Neural progenitor cell (in vitro differentiated cells): ENCODE measurements around the gene CASTOR1. TPM values are rescaled to one million over a fixed set of nuclear protein-coding genes. Genes with fewer than 3 reads are reported as not detected.

Experiments
- DNase-seq: peaks from one replicate; pipeline ENCODE4 v3.0.0-alpha.2; 2016; ENCODE audit warnings: low spot score
- H2AFZ ChIP-seq: fragments of 200-600 bp; sonication (generic); replicated peaks from 2 replicates; pipeline ENCODE4 v1.6.1; 2016; ENCODE audit warnings: antibody characterized with exemption
- H3F3A ChIP-seq: fragments of 200-600 bp; sonication (generic); 2 replicates; pipeline ENCODE4 v1.6.1; 2016; ENCODE audit warnings: antibody characterized with exemption, low read depth
- H3K27ac ChIP-seq: fragments of 200-600 bp; sonication (generic); 2 replicates; pipeline ENCODE4 v1.5.1; 2016; ENCODE audit warnings: mild to moderate bottlenecking
- H3K27me3 ChIP-seq: fragments of 200-600 bp; sonication (generic); 2 replicates; pipeline ENCODE4 v1.6.1; 2016; ENCODE audit warnings: mild to moderate bottlenecking, moderate library complexity
- H3K36me3 ChIP-seq: fragments of 200-600 bp; sonication (generic); 2 replicates; pipeline ENCODE4 v1.5.1; 2016
- H3K4me1 ChIP-seq: fragments of 200-600 bp; sonication (generic); 2 replicates; pipeline ENCODE4 v1.6.1; 2016; ENCODE audit warnings: mixed run types
- H3K4me2 ChIP-seq: fragments of 200-600 bp; sonication (generic); 2 replicates; pipeline ENCODE4 v1.6.1; 2016
- H3K4me3 ChIP-seq: fragments of 200-600 bp; sonication (generic); 2 replicates; pipeline ENCODE4 v1.5.1; 2016
- H3K79me2 ChIP-seq: fragments of 200-600 bp; sonication (generic); 2 replicates; pipeline ENCODE4 v1.6.1; 2016; ENCODE audit warnings: low read depth
- H3K9ac ChIP-seq: fragments of 200-600 bp; sonication (generic); 2 replicates; pipeline ENCODE4 v1.6.1; 2016
- H3K9me3 ChIP-seq: fragments of 200-600 bp; sonication (generic); 2 replicates; pipeline ENCODE4 v1.5.1; 2016; ENCODE audit warnings: low read depth
- H4K20me1 ChIP-seq: fragments of 200-600 bp; sonication (generic); 2 replicates; pipeline ENCODE4 v1.6.1; 2016; ENCODE audit warnings: low read depth
- H3K27ac Mint-ChIP-seq: 3 replicates; pipeline ENCODE4 v1.8.0; 2021; ENCODE audit warnings: mixed read lengths
- H3K27me3 Mint-ChIP-seq: 2 replicates; pipeline ENCODE4 v1.8.0; 2022; ENCODE audit warnings: low read depth, mild to moderate bottlenecking, inconsistent platforms, moderate library complexity, mixed read lengths; ENCODE audit not compliant: insufficient read depth
- H3K36me3 Mint-ChIP-seq: 3 replicates; pipeline ENCODE4 v1.8.0; 2021; ENCODE audit warnings: mixed read lengths
- H3K4me1 Mint-ChIP-seq: 3 replicates; pipeline ENCODE4 v1.8.0; 2021; ENCODE audit warnings: mixed read lengths
- H3K4me3 Mint-ChIP-seq: 3 replicates; pipeline ENCODE4 v1.8.0; 2021; ENCODE audit warnings: mild to moderate bottlenecking, moderate library complexity, mixed read lengths
- H3K9me3 Mint-ChIP-seq: 3 replicates; pipeline ENCODE4 v1.8.0; 2020; ENCODE audit warnings: mixed read lengths
- EZH2 ChIP-seq: fragments of 200-600 bp; sonication (generic); IDR thresholded peaks from 2 replicates; pipeline ENCODE4 v1.6.1; 2017; ENCODE audit warnings: antibody characterized with exemption, mild to moderate bottlenecking, moderate library complexity
- EZH2phosphoT487 ChIP-seq: fragments of 200-600 bp; sonication (generic); IDR thresholded peaks from 2 replicates; pipeline ENCODE4 v1.6.1; 2017; ENCODE audit warnings: antibody characterized with exemption
- total RNA-seq: library from RNA; depleted of rRNA; stranded (reverse); fragments of >200 nt; gene quantifications from 2 replicates; pipeline ENCODE4 v1.2.3, GENCODE V29; 2015; ENCODE audit warnings: low replicate concordance
- TF ChIP-seq, protein P1 (sequence below): fragments of 200-600 bp; sonication (generic); IDR thresholded peaks from 2 replicates; pipeline ENCODE4 v1.5.1; 2017; ENCODE audit warnings: antibody characterized with exemption, mild to moderate bottlenecking

CASTOR1 gene
- total RNA-seq, 1 donor from 2014 or later = 6.2 TPM

DNA sequence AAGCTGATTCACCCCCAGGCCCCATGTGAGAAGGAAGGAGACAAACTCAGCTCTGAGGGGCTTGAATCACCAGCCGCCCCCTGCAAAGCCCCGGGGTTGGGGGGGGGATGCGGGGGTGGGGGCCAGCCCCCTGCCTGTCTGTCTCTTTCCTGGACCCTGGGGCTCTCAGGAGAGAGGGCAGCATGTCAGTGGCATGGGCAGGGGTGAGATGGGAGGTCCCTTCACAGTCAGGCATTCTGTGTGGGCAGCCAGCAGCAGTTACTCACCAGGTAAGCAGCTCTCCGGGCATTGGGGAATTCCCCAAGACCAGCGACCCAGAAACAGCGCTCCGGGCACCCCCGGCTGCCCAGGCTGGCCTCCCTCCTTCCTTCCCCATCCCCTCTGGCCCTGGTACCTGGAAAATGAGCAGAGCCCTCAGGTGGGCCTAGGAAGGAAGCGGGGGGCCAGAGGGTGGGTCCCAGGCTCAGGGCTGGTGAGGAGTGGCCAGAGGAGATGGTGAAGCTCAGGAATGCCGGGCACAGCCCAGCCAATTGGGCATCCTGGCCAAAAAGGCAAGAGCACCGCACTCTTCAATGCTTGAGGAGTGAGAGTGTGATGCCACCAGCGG, 38.5 kb downstream of the CASTOR1 start:
- H3K4me1 Mint-ChIP-seq = peaks cover 37% of the 10 kb centered on the region
- no peak for DNase-seq
- TF ChIP-seq EZH2 (no peak), EZH2phosphoT487 (no peak)
- TF ChIP-seq, protein P1, sequence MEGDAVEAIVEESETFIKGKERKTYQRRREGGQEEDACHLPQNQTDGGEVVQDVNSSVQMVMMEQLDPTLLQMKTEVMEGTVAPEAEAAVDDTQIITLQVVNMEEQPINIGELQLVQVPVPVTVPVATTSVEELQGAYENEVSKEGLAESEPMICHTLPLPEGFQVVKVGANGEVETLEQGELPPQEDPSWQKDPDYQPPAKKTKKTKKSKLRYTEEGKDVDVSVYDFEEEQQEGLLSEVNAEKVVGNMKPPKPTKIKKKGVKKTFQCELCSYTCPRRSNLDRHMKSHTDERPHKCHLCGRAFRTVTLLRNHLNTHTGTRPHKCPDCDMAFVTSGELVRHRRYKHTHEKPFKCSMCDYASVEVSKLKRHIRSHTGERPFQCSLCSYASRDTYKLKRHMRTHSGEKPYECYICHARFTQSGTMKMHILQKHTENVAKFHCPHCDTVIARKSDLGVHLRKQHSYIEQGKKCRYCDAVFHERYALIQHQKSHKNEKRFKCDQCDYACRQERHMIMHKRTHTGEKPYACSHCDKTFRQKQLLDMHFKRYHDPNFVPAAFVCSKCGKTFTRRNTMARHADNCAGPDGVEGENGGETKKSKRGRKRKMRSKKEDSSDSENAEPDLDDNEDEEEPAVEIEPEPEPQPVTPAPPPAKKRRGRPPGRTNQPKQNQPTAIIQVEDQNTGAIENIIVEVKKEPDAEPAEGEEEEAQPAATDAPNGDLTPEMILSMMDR = no peak
- Histone ChIP-seq H3F3A (no peaks in the 10 kb centered on the region), H3K9me3 (no peaks in the 10 kb centered on the region), H2AFZ (no peak overlapping the region), H3K27me3 (peaks cover 22% of the 10 kb centered on the region), H3K9ac (no peak overlapping the region), H3K4me3 (no peak overlapping the region), H4K20me1 (no peaks in the 10 kb centered on the region), H3K36me3 (no peaks in the 10 kb centered on the region), H3K4me2 (no peak overlapping the region), H3K4me1 (peaks cover 11% of the 10 kb centered on the region), H3K27ac (no peak overlapping the region), H3K79me2 (no peaks in the 10 kb centered on the region)
- no peaks in the 10 kb centered on the region for H3K9me3 Mint-ChIP-seq
- H3K27me3 Mint-ChIP-seq = peaks cover 24% of the 10 kb centered on the region
- H3K27ac Mint-ChIP-seq = no peak overlapping the region
- peak overlapping the region; percentile 18 for H3K4me3 Mint-ChIP-seq
- no peaks in the 10 kb centered on the region for H3K36me3 Mint-ChIP-seq

DNA sequence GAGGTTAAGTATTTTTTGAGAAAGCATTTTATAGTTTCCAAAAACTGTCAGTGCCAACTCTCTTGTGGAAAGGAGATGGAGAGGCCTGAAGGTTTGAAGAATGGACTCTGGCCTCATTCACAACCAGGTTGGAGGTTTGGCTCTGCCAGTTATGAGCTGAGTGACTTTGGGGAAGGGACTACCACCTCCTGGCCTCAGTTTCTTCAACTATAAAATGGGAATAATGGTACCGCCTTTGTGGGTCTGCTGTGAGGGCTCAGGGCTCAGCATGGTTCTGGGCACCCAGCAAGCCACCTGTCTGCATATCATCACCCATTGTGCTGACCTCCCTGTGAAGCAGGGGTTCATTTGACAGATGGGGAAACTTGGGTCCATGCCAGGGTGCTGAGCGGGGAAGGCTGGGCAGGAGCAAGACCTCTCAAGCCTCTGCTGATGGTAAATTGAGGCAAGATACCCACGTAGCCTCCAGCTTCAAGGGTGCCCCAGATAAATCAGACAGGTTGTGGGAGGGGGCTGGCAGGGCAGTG, 39.2 kb downstream of the CASTOR1 start:
- no peak for DNase-seq
- no peaks in the 10 kb centered on the region for H4K20me1 ChIP-seq
- Mint-ChIP-seq H3K27ac (no peak overlapping the region), H3K4me3 (no peak overlapping the region), H3K9me3 (no peaks in the 10 kb centered on the region), H3K4me1 (peaks cover 39% of the 10 kb centered on the region), H3K27me3 (peaks cover 28% of the 10 kb centered on the region), H3K36me3 (no peaks in the 10 kb centered on the region)
- H3K9ac ChIP-seq = no peak overlapping the region
- TF ChIP-seq EZH2 (no peak), EZH2phosphoT487 (no peak)
- TF ChIP-seq, protein P1 = no peak
- H3F3A ChIP-seq = no peaks in the 10 kb centered on the region
- no peak overlapping the region for H3K4me3 ChIP-seq
- H3K4me2 ChIP-seq = no peak overlapping the region
- no peaks in the 10 kb centered on the region for H3K79me2 ChIP-seq
- H3K36me3 ChIP-seq = no peaks in the 10 kb centered on the region
- H3K4me1 ChIP-seq = peaks cover 14% of the 10 kb centered on the region
- H2AFZ ChIP-seq = no peak overlapping the region
- no peaks in the 10 kb centered on the region for H3K9me3 ChIP-seq
- no peak overlapping the region for H3K27ac ChIP-seq
- peaks cover 29% of the 10 kb centered on the region for H3K27me3 ChIP-seq

DNA sequence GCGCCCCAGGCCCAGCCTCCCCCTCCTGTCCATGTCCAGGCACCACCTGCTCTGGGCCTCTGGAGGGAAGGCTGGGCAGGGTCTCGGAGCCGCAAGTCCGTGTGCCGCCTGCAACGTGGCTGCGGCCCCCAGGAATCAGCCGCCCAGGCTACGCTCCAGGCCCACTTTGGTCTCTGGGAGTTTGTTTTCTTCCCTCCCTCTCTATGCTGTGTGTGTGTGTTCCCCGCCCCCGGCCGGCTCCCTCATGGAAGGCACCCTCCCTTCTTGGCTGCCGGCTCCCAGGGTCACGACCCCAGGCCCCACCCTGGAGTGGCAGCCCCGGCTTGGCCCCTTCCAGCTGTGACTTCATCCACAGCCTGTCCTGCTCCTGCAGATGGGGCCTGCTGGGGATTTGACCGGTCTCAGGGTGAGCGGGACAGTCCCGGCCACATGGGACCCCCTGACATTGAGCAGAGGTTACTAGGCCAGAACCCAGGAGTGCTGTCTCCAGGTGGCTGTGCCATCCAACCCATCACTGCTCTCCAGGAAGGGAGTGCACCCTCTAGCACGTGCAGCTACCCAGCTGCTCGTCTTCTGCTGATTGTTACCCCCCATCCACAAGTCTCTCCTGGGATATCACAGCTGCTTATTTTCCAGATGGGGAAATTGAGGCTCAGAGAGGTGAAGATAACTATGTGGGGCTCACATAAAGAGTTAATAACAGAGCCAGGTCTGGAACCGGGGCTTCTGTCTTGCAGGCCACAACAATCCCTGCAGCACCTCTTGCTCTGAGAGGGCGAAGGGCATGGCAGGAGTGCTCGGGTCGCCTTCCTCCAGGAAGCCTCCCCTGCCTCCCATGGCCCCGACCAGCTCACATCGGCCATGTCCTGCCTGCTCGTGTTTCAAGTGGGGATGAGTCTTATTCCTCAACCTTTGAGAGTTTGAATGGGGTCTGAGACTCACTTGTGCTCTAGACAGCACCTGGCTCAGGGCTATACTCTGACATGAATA, 40.0 kb downstream of the CASTOR1 start:
- no peaks in the 10 kb centered on the region for H4K20me1 ChIP-seq
- no peaks in the 10 kb centered on the region for H3K9me3 Mint-ChIP-seq
- no peak overlapping the region for H3K27ac ChIP-seq
- H3K4me1 Mint-ChIP-seq = peaks cover 41% of the 10 kb centered on the region
- no peak overlapping the region for H2AFZ ChIP-seq
- no peak overlapping the region for H3K27ac Mint-ChIP-seq
- H3F3A ChIP-seq = no peaks in the 10 kb centered on the region
- H3K79me2 ChIP-seq = no peaks in the 10 kb centered on the region
- DNase-seq = no peak
- peaks cover 28% of the 10 kb centered on the region for H3K27me3 Mint-ChIP-seq
- no peak overlapping the region for H3K9ac ChIP-seq
- H3K9me3 ChIP-seq = no peaks in the 10 kb centered on the region
- no peak overlapping the region for H3K4me3 Mint-ChIP-seq
- peaks cover 30% of the 10 kb centered on the region for H3K27me3 ChIP-seq
- no peak overlapping the region for H3K4me2 ChIP-seq
- H3K4me3 ChIP-seq = no peak overlapping the region
- peaks cover 14% of the 10 kb centered on the region for H3K4me1 ChIP-seq
- no peak for TF ChIP-seq EZH2
- TF ChIP-seq EZH2phosphoT487 = no peak
- TF ChIP-seq, protein P1 = no peak
- no peaks in the 10 kb centered on the region for H3K36me3 ChIP-seq
- H3K36me3 Mint-ChIP-seq = no peaks in the 10 kb centered on the region
